Gastrocnemius medialis (tissue), 4 donors: Measurements from ENCODE around the gene CBARP. TPM values are rescaled to one million over a fixed set of nuclear protein-coding genes. Genes with fewer than 3 reads are reported as not detected.
A peak's percentile ranks its signal among the peaks of the same experiment; 100 is the strongest.

Experiments used
- ATAC-seq, 2 donors: fragments of 150-250 bp; one replicate each; pipeline ENCODE4 v1.9.1; 2016
- DNase-seq, 2 donors: peaks; one replicate each; pipeline ENCODE4 v3.0.0-alpha.2; 2019
- H3K27ac ChIP-seq, 4 donors: fragments of 200-600 bp; sonication (generic); 1 replicate in 1 of 4; 2 replicates in 3 of 4; pipeline ENCODE4 v1.5.1; 2016 to 2018; ENCODE audit warnings: mild to moderate bottlenecking in 2 of 4, moderate library complexity in 1 of 4
- H3K27me3 ChIP-seq, 3 donors: fragments of 200-600 bp; sonication (generic) in 2 of 3; 1 replicate in 1 of 3; 2 replicates in 2 of 3; pipeline versions ENCODE4 v1.5.1 to v1.6.0; 2016 to 2019; ENCODE audit warnings: mild to moderate bottlenecking in 1 of 3, moderate library complexity in 1 of 3
- H3K36me3 ChIP-seq, 2 donors: fragments of 200-600 bp; sonication (generic) in 1 of 2; one replicate each; pipeline ENCODE4 v1.5.1; 2017 to 2018
- H3K4me1 ChIP-seq, 2 donors: fragments of 200-600 bp; sonication (generic) in 1 of 2; one replicate each; pipeline ENCODE4 v1.5.1; 2016 to 2017; ENCODE audit warnings: mild to moderate bottlenecking in 2 of 2
- H3K4me3 ChIP-seq, 4 donors: fragments of 200-600 bp; sonication (generic) in 3 of 4; 1 replicate in 1 of 4; 2 replicates in 3 of 4; pipeline ENCODE4 v1.5.1; 2016 to 2019; ENCODE audit warnings: mild to moderate bottlenecking in 2 of 4
- H3K9me3 ChIP-seq, 3 donors: fragments of 200-600 bp; sonication (generic) in 2 of 3; 1 replicate in 1 of 3; 2 replicates in 2 of 3; pipeline ENCODE4 v1.5.1; 2016 to 2019
- POLR2A ChIP-seq, 2 donors: fragments of 450-650 bp; IDR thresholded peaks; one replicate each; pipeline ENCODE4 v1.6.1; 2017; ENCODE audit warnings: antibody characterized with exemption in 2 of 2, mild to moderate bottlenecking in 2 of 2, moderate library complexity in 2 of 2
- in situ Hi-C, 4 donors: fragments of 200-750 bp; cut with MboI; loops; one replicate each; pipeline versions ENCODE4 v1.15.0 to v1.8.0; 2017; ENCODE audit warnings: low sequenced_read_pairs in 4 of 4
- intact Hi-C: fragments of 100-400 bp; cut with DNase I; formaldehyde crosslinking; loops from one replicate; pipeline ENCODE4 v1.15.1; 2023; ENCODE audit warnings: low total_unique reads
- total RNA-seq, 4 donors: library from RNA; depleted of rRNA; stranded (reverse); fragments of >200 nt; gene quantifications; one replicate each; pipeline versions ENCODE4 v1.1.0 to v1.2.3, GENCODE V29; 2016
- TF ChIP-seq, protein P1 (sequence below), 5 experiments: fragments of 450-650 bp in 3 of 5; fragments of 200-600 bp in 2 of 5; sonication (generic) in 2 of 5; IDR thresholded peaks in 4 of 5; conservative IDR thresholded peaks in 1 of 5; 1 replicate in 4 of 5; 2 replicates in 1 of 5; pipeline ENCODE4 v1.5.1; 2016 to 2019; ENCODE audit warnings: antibody characterized with exemption in 5 of 5, mild to moderate bottlenecking in 3 of 5, moderate library complexity in 3 of 5

The CBARP gene
- total RNA-seq, 4 donors from 2014 or later, result 0.10 to 1.3 (median 0.53) TPM

GRCh38 chr19:1275976-1276627 is 38.3 kb upstream of the CBARP start:
- H3K36me3 ChIP-seq, result peaks cover 0 to 57% of the 10 kb centered on the region in 2 donors
- ATAC-seq (no peak), DNase-seq (no peak)
- H3K9me3 ChIP-seq, result no peaks in the 10 kb centered on the region
- no peaks in the 10 kb centered on the region for H3K27me3 ChIP-seq
- H3K4me1 ChIP-seq, result peaks cover 50 to 51% of the 10 kb centered on the region in 2 donors
- in situ Hi-C loops, result no loop called here
- H3K27ac ChIP-seq, result peak overlapping the region; percentile 92 to 99 (median 98)
- TF ChIP-seq POLR2A (IDR thresholded peaks at IDR 0.05), result peak in 1 of 2 donors; percentile 66
- TF ChIP-seq, protein P1, sequence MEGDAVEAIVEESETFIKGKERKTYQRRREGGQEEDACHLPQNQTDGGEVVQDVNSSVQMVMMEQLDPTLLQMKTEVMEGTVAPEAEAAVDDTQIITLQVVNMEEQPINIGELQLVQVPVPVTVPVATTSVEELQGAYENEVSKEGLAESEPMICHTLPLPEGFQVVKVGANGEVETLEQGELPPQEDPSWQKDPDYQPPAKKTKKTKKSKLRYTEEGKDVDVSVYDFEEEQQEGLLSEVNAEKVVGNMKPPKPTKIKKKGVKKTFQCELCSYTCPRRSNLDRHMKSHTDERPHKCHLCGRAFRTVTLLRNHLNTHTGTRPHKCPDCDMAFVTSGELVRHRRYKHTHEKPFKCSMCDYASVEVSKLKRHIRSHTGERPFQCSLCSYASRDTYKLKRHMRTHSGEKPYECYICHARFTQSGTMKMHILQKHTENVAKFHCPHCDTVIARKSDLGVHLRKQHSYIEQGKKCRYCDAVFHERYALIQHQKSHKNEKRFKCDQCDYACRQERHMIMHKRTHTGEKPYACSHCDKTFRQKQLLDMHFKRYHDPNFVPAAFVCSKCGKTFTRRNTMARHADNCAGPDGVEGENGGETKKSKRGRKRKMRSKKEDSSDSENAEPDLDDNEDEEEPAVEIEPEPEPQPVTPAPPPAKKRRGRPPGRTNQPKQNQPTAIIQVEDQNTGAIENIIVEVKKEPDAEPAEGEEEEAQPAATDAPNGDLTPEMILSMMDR (IDR thresholded peaks at IDR 0.05 in 4 of 5, conservative IDR thresholded peaks at IDR 0.05 in 1 of 5), result no peak
- H3K4me3 ChIP-seq, result peak overlapping the region; percentile 68 to 83 (median 76)
- intact Hi-C loops, result loop anchor here (2.0 to 10.0 kb wide), 4 partner anchors 79 to 481 kb away; partner anchors contain the start of genes ADAMTSL5, GAMT and PTBP1

GRCh38 chr19:1275260-1275975 is 37.6 kb upstream of the CBARP start, which contains the start of gene FAM174C:
TSS of gene FAM174C (plus strand) at chr19:1275530. CDS start at chr19:1275550, 20 bp downstream.
- peak within 1 kb of the TSS; percentile 92 to 99 (median 98) for H3K27ac ChIP-seq
- peaks cover 57 to 58% of the 10 kb centered on the region in 2 donors for H3K4me1 ChIP-seq
- in situ Hi-C loops (no loop called here), intact Hi-C loops (loop anchor here (2.0 to 10.0 kb wide), 4 partner anchors 79 to 481 kb away; partner anchors contain the start of genes ADAMTSL5, GAMT and PTBP1)
- no peaks in the 10 kb centered on the region for H3K9me3 ChIP-seq
- H3K36me3 ChIP-seq, result peaks cover 0 to 61% of the 10 kb centered on the region in 2 donors
- peak within 1 kb of the TSS; percentile 68 to 83 (median 76) for H3K4me3 ChIP-seq
- peak; percentile 93 to 96 for DNase-seq
- H3K27me3 ChIP-seq, result no peaks in the 10 kb centered on the region
- peak; percentile 74 to 80 for ATAC-seq
- peak; percentile 80 to 91 for TF ChIP-seq POLR2A (IDR thresholded peaks at IDR 0.05)
- TF ChIP-seq, protein P1 (IDR thresholded peaks at IDR 0.05 in 4 of 5, conservative IDR thresholded peaks at IDR 0.05 in 1 of 5), result peak in 2 of 5 experiments; percentile 7 to 28

DNA sequence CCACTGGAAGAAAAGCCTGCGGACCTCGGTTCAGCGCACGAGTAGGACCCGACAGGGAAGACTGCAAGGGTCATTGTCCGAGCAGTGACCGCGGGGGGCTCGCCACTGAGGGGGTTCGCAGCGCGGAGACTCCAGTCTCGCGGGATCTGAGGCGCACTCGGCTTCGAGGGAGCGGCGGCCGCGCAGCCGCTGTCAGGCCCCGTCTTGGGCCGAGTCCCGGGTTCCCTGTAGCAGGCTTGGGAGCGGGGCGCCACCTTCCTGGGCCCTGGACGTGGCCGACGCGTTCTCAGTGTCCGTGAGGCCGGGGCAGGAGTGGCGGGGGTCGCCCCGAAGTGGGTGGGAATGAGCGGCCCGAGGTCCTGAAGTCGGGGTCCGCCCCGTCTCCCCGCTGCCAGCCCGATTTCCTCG is 37.1 kb upstream of the CBARP start:
- Histone ChIP-seq H3K9me3 (no peaks in the 10 kb centered on the region), H3K27ac (peak overlapping the region; percentile 92 to 99 (median 98)), H3K36me3 (peaks cover 0 to 61% of the 10 kb centered on the region in 2 donors), H3K4me1 (peaks cover 57 to 63% of the 10 kb centered on the region in 2 donors), H3K4me3 (peak overlapping the region; percentile 56 to 82 (median 70)), H3K27me3 (no peaks in the 10 kb centered on the region)
- intact Hi-C loops, result loop anchor here (2.0 to 10.0 kb wide), 4 partner anchors 80 to 480 kb away; partner anchors contain the start of genes ADAMTSL5, GAMT and PTBP1
- no peak for TF ChIP-seq POLR2A (IDR thresholded peaks at IDR 0.05)
- TF ChIP-seq, protein P1 (IDR thresholded peaks at IDR 0.05 in 4 of 5, conservative IDR thresholded peaks at IDR 0.05 in 1 of 5), result no peak
- DNase-seq (no peak), ATAC-seq (no peak)
- in situ Hi-C loops, result no loop called here

GRCh38 chr19:1274081-1274851 is 36.5 kb upstream of the CBARP start:
- Histone ChIP-seq H3K36me3 (peaks cover 0 to 59% of the 10 kb centered on the region in 2 donors), H3K27ac (peak overlapping the region; percentile 92 to 99 (median 98)), H3K9me3 (no peaks in the 10 kb centered on the region), H3K27me3 (no peaks in the 10 kb centered on the region), H3K4me3 (peak overlapping the region; percentile 56 to 82 (median 70)), H3K4me1 (peaks cover 56 to 63% of the 10 kb centered on the region in 2 donors)
- intact Hi-C loops, result loop anchor here (2.0 to 10.0 kb wide), 2 partner anchors 81 to 479 kb away; partner anchors contain the start of gene PTBP1
- no peak for ATAC-seq
- in situ Hi-C loops, result no loop called here
- no peak for TF ChIP-seq POLR2A (IDR thresholded peaks at IDR 0.05)
- TF ChIP-seq, protein P1 (IDR thresholded peaks at IDR 0.05 in 4 of 5, conservative IDR thresholded peaks at IDR 0.05 in 1 of 5), result no peak
- peak in 1 of 2 donors; percentile 67 for DNase-seq
